ENCODE data around the gene BHLHA9.
"Not testable (repeated sequence)": the region's sequence is repeated elsewhere in the genome, so short reads cannot be mapped to it uniquely, and the experiment has no call there.

The BHLHA9 gene

DNA sequence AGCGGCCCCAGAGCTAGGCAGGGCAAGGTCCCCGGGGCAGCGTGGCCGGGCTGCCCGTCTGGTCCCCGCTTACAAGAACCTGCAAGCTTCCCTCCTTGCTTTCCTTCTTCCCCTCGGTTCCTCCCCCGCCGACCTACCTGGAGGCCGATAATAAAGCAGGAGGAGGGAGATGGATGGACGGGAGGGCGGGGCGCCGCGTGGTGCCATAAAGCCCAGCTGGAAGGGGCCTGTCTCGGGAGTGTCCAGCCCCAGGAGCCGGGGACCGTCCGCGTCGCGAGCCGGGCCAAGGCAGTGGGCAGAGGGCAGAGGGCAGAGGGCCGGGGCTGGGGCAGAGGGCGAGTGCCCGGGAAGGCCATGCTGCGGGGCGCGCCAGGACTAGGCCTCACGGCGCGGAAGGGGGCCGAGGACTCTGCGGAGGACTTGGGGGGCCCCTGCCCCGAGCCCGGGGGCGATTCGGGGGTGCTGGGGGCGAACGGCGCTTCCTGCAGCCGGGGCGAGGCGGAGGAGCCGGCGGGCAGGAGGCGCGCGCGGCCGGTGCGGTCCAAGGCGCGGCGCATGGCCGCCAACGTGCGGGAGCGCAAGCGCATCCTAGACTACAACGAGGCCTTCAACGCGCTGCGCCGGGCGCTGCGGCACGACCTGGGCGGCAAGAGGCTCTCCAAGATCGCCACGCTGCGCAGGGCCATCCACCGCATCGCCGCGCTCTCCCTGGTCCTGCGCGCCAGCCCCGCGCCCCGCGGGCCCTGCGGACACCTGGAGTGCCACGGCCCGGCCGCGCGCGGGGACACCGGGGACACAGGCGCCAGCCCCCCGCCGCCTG lies at the start of gene BHLHA9:
Gene BHLHA9 (plus strand): TSS at position 235 of the 820 bp plus-strand sequence. CDS start 120 bp downstream, at position 355.
- no peak for DNase-seq

DNA sequence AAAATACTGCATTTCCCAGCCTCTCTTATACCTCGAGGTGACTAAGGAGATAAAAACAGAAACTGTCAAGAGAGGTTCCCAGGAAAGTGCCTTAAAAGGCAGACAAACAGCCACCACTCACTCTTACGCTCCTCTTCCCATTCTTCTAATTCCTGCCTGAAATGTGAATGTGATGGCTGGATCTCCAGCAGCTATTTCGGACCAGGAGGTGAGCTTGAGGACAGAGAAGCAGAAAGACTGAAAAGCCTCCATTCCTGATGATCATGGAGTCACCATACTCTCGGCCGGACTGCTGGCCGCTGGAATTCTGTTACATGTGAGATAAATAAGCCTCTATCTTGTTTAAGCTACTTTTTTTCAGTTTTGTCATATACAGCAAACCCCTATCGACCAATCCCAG lies 49.0 kb upstream of the BHLHA9 start:
- no peak for DNase-seq

DNA sequence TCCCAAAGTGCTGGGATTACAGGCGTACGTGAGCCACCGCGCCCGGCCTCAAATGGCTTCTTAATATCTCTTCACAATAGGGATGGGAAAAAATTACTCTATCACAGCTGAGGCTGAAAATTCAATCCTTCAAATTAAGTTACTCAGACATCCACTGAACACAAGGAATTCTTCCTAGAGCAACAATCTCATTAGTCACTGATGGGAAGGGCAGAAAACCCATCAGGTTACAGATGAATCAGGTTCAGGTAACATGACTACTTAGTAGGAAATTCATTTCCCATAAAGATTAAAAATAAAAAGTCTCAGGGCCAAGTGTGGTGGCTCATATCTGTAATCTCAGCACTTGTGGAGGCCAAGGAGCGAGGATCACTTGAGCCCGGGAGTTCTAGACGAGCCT lies 47.9 kb upstream of the BHLHA9 start:
- DNase-seq, result no peak

DNA sequence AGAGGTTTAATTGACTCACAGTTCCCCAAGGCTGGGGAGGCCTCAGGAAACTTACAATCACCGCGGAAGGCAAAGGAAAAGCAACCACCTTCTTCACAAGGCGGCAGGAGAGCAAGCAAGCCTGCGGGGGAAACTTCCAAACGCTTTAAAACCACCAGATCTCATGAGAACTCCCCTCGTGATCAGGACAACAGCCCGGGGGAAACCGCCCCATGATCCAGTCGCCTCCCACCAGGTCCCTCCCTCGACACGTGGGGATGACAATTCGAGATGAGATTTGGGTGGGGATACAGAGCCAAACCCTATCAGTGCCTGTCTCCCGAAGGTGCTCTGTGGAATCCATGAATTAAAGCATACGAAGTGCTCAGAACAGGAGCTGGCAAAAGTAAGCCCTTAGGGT lies 46.6 kb upstream of the BHLHA9 start:
- no peak for DNase-seq

DNA sequence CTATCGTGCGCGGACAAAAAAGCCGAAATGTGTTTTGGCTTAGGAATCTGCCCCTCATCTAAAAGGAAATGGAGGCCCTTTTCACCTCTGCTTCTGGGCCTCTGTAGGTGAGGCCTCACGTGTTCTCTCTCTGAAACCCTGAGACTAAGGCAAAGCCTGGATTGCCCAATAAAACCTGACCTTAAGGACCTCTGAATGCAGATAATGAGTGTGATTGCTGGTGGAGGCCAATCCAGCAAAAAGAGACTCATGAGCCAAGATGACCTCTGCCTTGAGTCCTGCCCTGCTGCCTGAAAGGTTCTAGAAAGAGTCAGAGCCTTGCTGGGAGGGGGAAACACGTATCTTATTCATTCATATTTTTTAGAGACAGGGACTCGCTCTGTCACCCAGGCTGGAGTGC lies 45.9 kb upstream of the BHLHA9 start:
- DNase-seq, result no peak

DNA sequence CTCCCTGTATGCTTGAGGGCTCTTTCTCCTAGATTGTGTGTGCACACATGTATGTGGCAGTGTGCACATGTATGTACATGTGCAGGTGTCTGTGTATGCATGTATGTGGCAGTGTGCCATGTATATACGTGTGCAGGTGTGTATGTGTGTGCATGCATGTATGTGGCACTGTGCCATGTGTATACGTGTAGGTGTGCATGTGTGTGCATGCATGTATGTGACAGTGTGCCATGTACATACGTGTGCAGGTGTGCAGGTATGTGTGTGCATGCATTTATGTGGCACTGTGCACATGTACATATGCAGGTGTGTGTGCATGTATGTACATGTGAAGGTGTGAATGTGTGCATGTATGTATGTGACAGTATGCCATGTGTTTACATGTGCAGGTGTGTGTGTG lies 43.9 kb upstream of the BHLHA9 start:
- DNase-seq, result no peak

DNA sequence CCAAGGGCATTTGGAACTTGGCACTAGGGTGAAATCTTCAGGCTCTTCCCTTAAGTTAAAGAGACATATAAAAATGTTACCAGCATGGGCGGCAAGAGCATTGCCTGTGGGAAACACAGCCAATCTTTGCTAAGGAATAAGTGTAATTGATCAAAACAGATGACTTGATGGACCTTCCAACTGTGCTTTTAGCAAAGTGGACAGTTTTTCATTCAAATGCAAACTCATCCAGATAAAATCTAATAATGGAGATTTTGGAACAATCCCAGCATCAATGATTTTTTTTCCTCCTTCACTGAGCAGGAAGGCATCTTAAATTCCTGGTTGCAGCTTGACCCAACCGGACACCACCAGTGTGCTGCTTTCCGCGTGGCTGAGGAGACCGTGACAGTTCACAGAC lies 42.9 kb upstream of the BHLHA9 start:
- DNase-seq, result no peak

DNA sequence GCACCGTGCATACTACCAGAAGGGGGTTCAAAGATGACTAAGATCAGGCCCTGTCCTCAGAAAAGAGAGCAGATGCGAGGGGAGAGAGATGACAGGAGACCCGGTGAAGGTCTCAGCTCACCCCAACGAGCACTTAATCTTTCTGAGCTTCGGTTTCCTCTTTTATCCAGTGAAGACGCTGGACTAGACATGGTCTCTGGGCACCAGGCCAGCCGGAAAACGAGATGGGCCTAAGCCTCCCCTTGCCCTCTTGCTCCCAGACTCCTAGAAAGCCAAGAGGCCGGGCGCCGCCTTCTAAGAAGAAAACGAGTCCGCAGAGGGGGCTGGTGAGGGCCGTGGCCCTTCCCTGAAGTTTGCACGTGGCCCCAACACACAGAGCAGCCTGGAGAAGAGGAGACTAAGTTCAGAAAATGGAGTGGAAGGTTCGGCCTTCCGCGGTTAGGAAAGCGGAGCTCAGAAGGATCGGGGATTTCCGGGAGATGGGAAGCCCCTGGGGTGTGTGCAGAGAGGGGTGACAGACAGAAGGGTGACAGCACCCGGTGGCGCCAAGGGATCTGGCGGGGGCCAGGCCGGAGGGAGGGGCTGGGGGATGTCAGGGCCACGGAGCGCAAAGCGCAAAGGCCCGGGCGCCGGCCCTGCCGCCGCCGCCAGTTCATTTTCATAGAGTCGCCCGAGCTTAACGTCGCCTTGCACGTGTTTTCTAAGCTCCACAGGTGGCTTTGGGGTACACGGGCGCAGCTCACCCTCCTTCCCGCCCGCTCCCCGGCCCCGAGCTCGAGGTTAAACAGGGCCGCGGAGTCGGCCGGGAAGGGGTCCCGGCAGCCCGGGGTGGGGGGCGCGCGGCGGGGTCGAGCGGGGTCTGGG lies 42.1 kb upstream of the BHLHA9 start:
- no peak for DNase-seq

DNA sequence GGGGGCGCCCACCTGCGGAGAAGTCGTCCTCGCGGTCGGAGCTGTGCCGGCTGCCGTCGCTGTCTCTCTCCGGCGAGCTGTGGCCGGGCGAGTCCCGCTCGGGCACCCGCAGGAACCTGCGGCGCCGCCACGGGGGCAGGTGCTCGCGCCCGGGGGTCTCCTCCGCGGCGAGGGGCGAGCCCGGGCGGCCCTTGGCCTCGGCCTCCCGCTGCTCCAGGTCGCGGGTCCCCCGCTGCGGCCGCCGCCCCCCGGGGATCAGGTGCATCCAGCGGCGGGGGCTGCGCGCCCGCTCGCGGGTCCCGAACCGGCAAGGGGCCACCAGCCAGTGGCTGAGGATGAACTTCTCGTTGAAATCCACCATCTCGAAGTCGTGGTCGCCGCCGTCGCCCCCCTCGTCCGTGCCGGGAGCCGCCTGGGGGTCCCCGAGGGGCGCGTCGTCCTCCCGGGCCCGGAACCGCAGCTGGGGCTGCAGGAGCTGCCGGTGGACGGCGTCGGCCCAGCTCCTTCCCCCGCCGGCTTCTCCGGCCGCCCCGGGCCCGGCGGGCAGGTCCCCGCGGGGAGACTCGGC lies 41.4 kb upstream of the BHLHA9 start:
- no peak for DNase-seq

DNA sequence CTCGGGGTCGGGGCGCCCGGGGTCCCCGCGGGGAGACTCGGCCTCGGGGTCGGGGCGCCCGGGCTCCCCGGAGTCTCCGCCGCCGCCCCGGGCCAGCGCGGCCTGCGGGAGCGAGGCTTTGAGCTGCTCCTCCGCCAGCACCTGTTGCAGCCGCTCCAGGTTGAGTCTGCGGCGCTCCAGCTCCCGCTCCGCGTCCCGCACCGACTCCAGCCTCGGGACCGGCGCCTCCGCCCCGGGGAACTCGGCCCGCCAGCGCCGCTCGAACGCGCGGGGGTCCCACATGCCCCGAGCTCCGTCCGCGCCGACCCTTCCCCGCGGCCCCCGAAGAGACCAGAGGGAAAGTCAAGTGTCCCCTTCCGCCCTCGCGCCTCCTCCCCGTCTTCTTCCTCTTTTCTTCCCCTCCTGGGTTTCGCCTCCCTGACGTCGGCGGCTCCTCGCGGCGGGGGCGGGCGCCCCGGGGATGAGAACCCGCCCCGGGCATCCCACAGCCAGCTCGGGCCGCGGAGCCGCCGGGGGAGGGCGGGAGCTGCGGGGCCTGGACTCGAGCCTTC lies 40.8 kb upstream of the BHLHA9 start:
- peak; percentile 27 for DNase-seq

DNA sequence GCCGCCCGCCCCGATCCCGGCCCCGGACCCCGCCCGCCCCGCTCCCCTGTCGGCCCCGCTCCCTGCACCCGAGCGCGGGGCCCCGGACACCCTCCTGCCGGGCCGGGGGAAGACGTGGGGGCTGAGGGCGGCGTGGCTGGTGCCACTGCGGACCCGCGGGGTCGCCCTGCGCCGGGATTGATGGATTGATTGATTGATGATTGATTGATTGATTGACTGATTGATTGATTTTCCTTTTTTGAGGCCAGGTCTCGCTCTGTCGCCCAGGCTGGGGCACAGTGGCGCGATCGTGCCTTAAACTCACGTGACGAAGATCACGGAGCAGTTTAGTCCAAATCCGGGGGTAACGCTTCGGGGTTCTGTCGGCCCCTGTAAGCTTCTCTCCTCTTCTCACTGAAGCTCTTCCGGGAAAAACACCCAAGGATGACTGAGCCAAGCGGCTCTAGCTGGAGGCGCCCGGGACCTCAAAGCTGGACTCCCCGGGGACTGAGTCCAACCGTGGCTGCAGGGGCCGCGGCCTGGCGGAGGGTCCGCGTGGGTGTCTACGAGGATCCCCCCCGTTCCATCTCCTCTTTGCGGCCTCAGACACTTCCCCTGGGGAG lies 40.2 kb upstream of the BHLHA9 start:
- DNase-seq, result no peak

DNA sequence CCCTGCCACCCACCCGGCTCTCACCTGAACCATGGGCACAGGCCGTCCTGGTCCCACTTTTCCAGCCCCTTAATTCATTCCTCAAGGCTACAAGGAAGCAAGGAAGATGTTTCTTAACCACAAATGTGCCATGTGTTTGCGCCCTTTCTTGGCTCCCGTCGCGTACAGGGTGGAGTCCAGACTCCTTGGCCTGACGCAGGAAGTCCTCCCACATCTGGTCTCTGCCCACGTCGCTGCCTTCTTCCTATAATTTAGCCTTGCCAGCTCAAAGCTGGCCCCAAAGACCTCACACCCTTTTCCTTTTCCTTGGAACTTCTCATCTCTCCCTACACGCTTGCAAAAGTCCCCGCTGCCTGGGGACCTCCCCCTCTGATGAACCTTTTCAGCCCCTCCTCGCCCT lies 38.8 kb upstream of the BHLHA9 start:
- DNase-seq, result no peak

DNA sequence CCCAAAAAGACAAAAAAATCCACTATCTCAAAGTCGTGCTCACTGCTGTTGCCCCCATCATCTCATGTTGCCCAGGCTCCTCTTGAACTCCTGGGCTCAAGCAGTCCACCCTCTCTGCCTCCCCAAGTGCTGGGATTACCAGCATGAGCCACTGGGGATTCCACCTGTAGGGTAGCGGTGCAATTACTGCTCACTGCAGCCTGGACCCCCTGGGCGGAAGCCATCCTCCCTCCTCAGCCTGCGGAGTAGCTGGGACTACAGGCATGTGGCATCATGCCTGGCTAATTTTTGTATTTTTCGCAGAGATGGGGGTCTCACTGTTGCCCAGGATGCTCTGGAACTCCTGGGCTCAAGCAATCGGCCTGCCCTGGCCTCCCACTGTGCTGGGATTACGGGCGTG lies 37.9 kb upstream of the BHLHA9 start:
- no peak for DNase-seq

DNA sequence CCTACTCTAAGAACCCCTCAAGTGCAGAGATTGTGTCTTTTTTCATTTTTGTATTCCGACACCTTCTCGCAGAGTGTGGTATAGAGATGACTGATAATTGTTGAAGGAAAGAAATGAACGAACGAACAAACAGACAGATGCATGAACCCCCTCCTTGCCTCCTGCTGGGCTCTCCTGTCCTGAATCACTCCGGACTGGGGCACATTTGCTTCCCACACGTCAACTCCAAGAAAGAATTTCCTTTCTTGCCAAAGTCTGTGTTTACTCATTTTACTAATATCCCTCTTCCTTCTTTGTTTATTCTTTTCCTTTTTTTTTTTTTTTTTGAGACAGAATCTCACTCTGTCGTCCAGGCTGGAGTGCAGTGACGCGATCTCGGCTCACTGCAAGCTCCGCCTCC lies 37.5 kb upstream of the BHLHA9 start:
- no peak for DNase-seq

DNA sequence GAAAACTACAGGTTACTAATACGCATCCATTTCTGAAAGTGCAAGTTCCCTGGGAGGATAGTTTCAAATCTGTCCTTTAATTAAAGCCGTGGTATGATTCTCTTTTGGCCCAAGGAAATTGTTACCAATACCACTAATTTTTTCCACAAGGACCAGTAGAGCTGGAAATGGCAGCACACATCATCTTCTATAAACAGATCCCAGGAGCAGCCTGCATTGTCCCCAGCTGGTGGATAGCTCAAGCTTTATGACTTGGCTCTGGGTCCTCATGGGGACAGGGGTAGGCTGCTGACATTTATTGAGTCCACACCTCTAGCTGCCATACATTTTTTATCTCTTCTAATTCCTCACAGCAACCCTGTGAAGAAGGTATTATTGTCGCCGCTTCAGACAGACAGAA lies 35.8 kb upstream of the BHLHA9 start:
- DNase-seq, result no peak

DNA sequence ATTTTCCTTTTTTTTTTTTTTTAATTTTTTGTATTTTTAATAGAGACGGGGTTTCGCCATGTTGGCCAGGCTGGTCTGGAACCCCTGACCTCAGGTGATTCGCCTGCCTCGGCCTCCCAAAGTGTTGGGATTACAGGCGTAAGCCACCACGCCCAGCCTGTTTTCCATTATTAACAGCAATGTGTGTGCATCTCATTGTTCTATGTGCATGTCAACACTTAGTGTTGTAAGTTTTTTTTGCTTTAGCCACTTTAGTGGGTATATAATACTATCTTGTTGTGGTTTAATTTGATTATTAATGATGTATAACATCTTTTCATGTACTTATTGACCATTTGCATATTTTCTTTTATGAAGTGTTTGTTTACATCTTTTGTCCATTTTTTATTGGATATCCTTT lies 32.8 kb upstream of the BHLHA9 start:
- no peak for DNase-seq

DNA sequence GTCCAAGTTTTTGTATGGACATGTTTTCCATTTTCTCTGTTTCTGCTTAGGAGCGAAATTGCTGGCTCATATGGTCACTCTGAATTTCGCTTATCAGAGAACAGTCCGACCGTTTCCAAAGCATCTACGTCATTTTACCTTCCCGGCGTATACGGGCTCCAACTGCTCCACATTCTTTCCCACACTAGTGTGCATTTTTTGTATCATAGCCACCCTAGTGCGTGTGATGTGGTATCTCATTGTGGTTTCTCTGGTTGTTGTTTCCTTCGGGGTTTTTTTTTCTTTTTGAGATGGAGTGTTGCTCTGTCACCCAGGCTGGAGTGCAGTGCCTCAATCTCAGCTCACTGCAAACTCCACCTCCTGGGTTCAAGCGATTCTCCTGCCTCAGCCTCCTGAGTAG lies 31.0 kb upstream of the BHLHA9 start:
- no peak for DNase-seq

DNA sequence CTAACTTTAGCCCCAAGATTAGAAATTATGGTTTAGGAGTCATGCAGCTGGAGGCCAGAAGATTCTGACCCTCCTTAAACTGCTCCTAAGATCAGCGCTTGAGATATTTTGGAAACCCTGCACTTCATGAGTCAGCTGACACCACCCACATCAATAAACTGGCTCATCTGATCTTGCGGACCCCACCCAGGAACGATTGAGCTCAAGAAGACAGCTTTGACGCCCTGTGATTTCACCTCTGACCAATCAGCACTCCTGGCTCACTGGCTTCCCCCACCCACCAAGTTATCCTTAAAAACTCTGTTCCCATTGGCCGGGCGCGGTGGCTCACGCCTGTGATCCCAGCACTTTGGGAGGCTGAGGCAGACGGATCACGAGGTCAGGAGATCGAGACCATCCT lies 29.8 kb upstream of the BHLHA9 start:
- DNase-seq, result not testable (repeated sequence)

DNA sequence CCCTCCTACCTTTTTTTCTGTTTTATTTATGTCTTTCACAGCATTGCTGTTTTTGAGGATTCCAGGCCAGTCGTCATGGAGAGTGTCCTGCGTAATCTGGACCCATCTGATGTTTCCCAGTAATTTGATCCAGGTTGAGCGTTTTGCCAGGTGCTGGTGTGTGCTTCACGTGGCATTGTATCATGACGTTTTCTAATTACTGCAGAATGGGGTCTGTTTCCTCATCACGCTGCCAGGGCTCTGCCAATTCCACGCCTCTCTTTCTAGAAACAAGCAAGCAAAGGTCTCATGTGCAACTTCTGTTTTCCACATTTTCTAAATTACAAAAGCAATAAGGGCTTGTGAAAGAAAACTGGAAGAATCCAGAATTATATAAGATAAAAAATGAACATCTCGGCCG lies 28.3 kb upstream of the BHLHA9 start:
- DNase-seq, result no peak

DNA sequence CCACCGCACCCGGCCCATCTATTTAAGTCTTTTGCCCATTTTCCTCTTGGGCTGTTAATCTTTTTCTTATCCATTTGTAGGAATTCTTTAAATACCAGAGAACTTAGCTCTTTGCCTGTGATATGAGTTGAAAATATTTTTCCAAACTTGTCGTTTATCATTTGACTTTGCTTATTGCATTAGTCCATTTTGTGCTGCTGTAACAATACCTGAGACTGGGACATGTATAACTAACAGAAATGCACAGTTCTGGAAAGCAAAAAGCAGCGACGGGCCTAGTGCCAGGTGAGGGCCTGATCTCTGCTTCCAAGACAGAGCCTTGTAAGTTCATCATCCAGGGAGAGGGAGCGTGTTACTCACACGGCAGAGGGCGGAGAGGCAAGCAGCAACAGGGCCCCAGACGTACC lies 25.6 kb upstream of the BHLHA9 start:
- DNase-seq, result no peak

DNA sequence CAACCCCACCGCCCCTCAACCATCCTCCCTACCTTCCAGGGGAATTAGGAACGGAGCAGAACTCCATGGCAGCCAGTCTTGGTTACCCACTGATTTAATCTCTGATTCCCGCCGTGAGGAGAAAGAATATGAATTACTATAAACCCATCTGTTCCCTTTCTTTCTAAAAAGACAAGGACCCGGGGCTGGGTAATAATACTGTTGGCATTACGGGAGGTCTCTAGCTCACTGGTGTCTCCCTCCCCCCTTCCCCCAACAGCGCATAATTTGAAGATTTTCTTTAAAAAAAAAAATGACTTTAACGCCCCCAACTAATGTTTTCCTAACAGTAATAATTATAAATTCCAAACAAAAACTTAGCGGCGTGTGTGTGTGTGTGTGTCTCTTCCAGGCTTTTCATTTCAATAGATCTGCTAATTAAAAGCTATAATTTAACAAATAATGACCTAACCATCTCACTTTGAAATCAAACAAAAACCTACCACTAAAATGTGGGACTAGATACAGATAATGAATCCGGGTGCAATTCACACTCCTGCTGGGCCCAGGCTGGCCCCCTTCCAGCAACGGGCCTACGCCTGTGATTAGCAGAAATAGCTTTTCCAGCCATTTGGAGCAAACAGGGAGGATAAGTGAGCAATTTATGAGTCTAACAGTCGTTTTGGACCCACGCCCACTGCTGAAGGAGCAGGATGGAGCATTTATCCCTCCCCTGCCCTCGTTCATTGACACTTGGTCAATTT lies 18.2 kb upstream of the BHLHA9 start:
- no peak for DNase-seq

DNA sequence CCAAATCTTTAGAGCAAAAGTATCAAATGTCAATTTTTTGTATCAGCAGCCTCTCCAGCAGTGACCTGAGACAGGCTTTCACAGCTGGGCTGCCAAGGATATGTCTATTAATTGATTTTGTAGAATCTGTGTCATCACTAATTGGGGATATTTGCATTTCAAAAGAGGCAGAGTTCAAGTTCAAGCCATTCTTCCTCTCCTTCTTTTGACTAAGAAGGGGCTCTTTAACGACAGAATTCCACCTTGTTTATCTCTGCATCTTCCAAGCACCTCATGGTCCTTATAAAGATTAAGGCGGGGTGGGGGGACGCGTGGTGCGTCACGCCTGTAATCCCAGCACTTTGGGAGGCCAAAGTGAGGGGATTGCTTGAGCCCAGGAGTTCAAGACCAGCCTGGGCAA lies 15.2 kb upstream of the BHLHA9 start:
- no peak for DNase-seq
